Transverse colon (tissue), 4 donors: Measurements from ENCODE around the gene ZNF184.

Experiments used
- EP300 ChIP-seq: sonication (generic); formaldehyde crosslinking; IDR thresholded peaks from one replicate; pipeline ENCODE4 v1.6.1; 2017; ENCODE audit warnings: antibody characterized with exemption, low read depth
- POLR2A ChIP-seq: fragments of 450-650 bp; IDR thresholded peaks from one replicate; pipeline ENCODE4 v1.6.1; 2016; ENCODE audit warnings: antibody characterized with exemption, mild to moderate bottlenecking, moderate library complexity
- POLR2AphosphoS5 ChIP-seq, 3 donors: sonication (generic); formaldehyde crosslinking; IDR thresholded peaks; one replicate each; pipeline ENCODE4 v1.6.1; 2016; ENCODE audit warnings: antibody characterized with exemption in 3 of 3
- TF ChIP-seq, protein P1 (sequence below), 5 experiments: fragments of 200-600 bp in 3 of 5; fragments of 450-650 bp in 2 of 5; sonication (generic) in 3 of 5; IDR thresholded peaks; 1 replicate in 2 of 5; 2 replicates in 3 of 5; pipeline ENCODE4 v1.5.1; 2016 to 2017; ENCODE audit warnings: antibody characterized with exemption in 5 of 5, inconsistent platforms in 3 of 5, mild to moderate bottlenecking in 2 of 5, moderate library complexity in 1 of 5

DNA sequence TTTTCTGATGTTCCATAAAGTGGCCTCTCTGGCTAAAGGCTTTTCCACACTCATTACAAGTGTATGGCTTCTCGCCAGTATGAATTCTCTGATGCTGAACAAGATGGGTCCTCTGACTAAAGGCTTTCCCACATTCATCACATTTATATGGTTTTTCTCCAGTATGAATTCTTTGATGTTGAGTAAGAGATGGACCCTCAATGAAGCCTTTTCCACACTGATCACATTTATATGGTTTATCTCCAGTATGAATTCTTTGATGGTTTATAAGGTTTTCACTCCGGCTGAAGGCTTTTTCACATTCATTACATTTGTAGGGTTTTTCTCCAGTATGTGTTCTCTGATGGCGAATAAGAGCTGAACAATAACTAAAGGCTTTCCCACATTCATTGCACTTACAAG, 20.4 kb downstream of the ZNF184 start:
- TF ChIP-seq, protein P1, sequence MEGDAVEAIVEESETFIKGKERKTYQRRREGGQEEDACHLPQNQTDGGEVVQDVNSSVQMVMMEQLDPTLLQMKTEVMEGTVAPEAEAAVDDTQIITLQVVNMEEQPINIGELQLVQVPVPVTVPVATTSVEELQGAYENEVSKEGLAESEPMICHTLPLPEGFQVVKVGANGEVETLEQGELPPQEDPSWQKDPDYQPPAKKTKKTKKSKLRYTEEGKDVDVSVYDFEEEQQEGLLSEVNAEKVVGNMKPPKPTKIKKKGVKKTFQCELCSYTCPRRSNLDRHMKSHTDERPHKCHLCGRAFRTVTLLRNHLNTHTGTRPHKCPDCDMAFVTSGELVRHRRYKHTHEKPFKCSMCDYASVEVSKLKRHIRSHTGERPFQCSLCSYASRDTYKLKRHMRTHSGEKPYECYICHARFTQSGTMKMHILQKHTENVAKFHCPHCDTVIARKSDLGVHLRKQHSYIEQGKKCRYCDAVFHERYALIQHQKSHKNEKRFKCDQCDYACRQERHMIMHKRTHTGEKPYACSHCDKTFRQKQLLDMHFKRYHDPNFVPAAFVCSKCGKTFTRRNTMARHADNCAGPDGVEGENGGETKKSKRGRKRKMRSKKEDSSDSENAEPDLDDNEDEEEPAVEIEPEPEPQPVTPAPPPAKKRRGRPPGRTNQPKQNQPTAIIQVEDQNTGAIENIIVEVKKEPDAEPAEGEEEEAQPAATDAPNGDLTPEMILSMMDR (IDR thresholded peaks at IDR 0.05): no peak
- TF ChIP-seq POLR2AphosphoS5 (IDR thresholded peaks at IDR 0.05): no peak
- no peak for TF ChIP-seq EP300
- TF ChIP-seq POLR2A: no peak
